HG03159 (cell line): ENCODE measurements around the gene CT47A7.
"Not testable (repeated sequence)": the region's sequence is repeated elsewhere in the genome, so short reads cannot be mapped to it uniquely, and the experiment has no call there.

Source experiments
- ATAC-seq: cut with Tn5 transposase; IDR thresholded peaks from one replicate; pipeline ENCODE4 v1.9.1; 2021; ENCODE audit warnings: mild to moderate bottlenecking, moderate library complexity; ENCODE audit not compliant: unreplicated experiment

CT47A7 gene

GRCh38 chrX:120956500-120956899, at the start of gene CT47A7:
TSS of gene CT47A7 (minus strand) at chrX:120956600. CDS start at chrX:120956345, 255 bp downstream.
- ATAC-seq = not testable (repeated sequence)

GRCh38 chrX:121000589-121000988, 44.2 kb upstream of the CT47A7 start:
- no peak for ATAC-seq

- peak; percentile 68 for ATAC-seq
These were observed 43.0 kb upstream of the CT47A7 start for GRCh38 chrX:120999413-120999812.

- not testable (repeated sequence) for ATAC-seq
These were observed 29.3 kb upstream of the CT47A7 start, which contains the start of gene CT47A1 for GRCh38 chrX:120985660-120986059. TSS of gene CT47A1 (minus strand) at chrX:120985760. CDS start at chrX:120985529, 231 bp downstream.
